Loucy (cell line): Measurements from ENCODE around the gene PARP14.
"Not testable (repeated sequence)": the region's sequence is repeated elsewhere in the genome, so short reads cannot be mapped to it uniquely, and the experiment has no call there.

Experiments
- H2AFZ ChIP-seq: fragments of 200-600 bp; sonication (generic); 2 replicates; pipeline ENCODE4 v1.6.0; 2016; ENCODE audit warnings: antibody characterized with exemption, mild to moderate bottlenecking, low read length, moderate library complexity
- H3F3A ChIP-seq: fragments of 200-600 bp; 2 replicates; pipeline ENCODE4 v1.6.0; 2016; ENCODE audit warnings: antibody characterized with exemption, low read depth, mild to moderate bottlenecking
- H3K27me3 ChIP-seq: fragments of 200-600 bp; sonication (generic); 2 replicates; pipeline ENCODE4 v1.6.1; 2014; ENCODE audit warnings: low read length, mild to moderate bottlenecking; ENCODE audit not compliant: insufficient read depth, poor library complexity, severe bottlenecking
- H3K36me3 ChIP-seq: fragments of 200-600 bp; sonication (generic); 2 replicates; pipeline ENCODE4 v1.6.1; 2016; ENCODE audit warnings: low read length; ENCODE audit not compliant: insufficient read depth
- H3K4me1 ChIP-seq: fragments of 200-600 bp; sonication (generic); 2 replicates; pipeline ENCODE4 v1.5.1; 2014; ENCODE audit warnings: low read length, mild to moderate bottlenecking; ENCODE audit not compliant: insufficient read depth, poor library complexity, severe bottlenecking
- H3K4me2 ChIP-seq: fragments of 200-600 bp; sonication (generic); 2 replicates; pipeline ENCODE4 v1.6.0; 2014; ENCODE audit warnings: antibody characterized with exemption, low read length, low read depth, mild to moderate bottlenecking; ENCODE audit not compliant: poor library complexity, severe bottlenecking
- H3K4me3 ChIP-seq: fragments of 200-600 bp; sonication (generic); 2 replicates; pipeline ENCODE4 v1.5.1; 2014; ENCODE audit warnings: low read length, mild to moderate bottlenecking, mixed read lengths; ENCODE audit not compliant: poor library complexity, severe bottlenecking
- H3K79me2 ChIP-seq: fragments of 200-600 bp; sonication (generic); 2 replicates; pipeline ENCODE4 v1.6.1; 2014; ENCODE audit warnings: low read length; ENCODE audit not compliant: insufficient read depth
- H3K9ac ChIP-seq: fragments of 200-600 bp; sonication (generic); 2 replicates; pipeline ENCODE4 v1.6.0; 2014; ENCODE audit warnings: mild to moderate bottlenecking, low read depth, low read length, moderate library complexity; ENCODE audit not compliant: poor library complexity, severe bottlenecking
- H3K9me2 ChIP-seq: fragments of 200-600 bp; sonication (generic); replicated peaks from 2 replicates; pipeline ENCODE4 v1.6.1; 2016; ENCODE audit warnings: low read depth, low read length, mixed read lengths
- H3K9me3 ChIP-seq: fragments of 200-600 bp; sonication (generic); 2 replicates; pipeline ENCODE4 v1.6.1; 2014; ENCODE audit warnings: mild to moderate bottlenecking, antibody characterized with exemption, low read length, low read depth; ENCODE audit not compliant: insufficient read depth
- H4K20me1 ChIP-seq: fragments of 200-600 bp; sonication (generic); 2 replicates; pipeline ENCODE4 v1.6.0; 2014; ENCODE audit warnings: antibody characterized with exemption, low read length, mild to moderate bottlenecking; ENCODE audit not compliant: insufficient read depth, poor library complexity, severe bottlenecking
- CTCF ChIP-seq: fragments of 200-600 bp; sonication (generic); conservative IDR thresholded peaks from 2 replicates; pipeline ENCODE4 v1.5.1; 2014; ENCODE audit warnings: mild to moderate bottlenecking, antibody characterized with exemption, low read length
- EZH2phosphoT487 ChIP-seq: fragments of 200-600 bp; IDR thresholded peaks from 2 replicates; pipeline ENCODE4 v1.6.1; 2018; ENCODE audit warnings: antibody characterized with exemption, mild to moderate bottlenecking, moderate library complexity, borderline replicate concordance

The PARP14 gene

GRCh38 chr3:122745369-122746021, 64.9 kb downstream of the PARP14 start:
- TF ChIP-seq CTCF = no peak
- TF ChIP-seq EZH2phosphoT487 = no peak
- no peaks in the 10 kb centered on the region for H3K4me1 ChIP-seq
- H3K4me3 ChIP-seq = no peak overlapping the region
- no peaks in the 10 kb centered on the region; the same call in 1 of the 2 replicates for H3K9me3 ChIP-seq
- H3K27me3 ChIP-seq = no peaks in the 10 kb centered on the region
- H4K20me1 ChIP-seq = no peaks in the 10 kb centered on the region
- no peaks in the 10 kb centered on the region for H3F3A ChIP-seq
- no peak overlapping the region for H3K4me2 ChIP-seq
- no peaks in the 10 kb centered on the region for H3K79me2 ChIP-seq
- peaks cover 4% of the 10 kb centered on the region for H3K36me3 ChIP-seq
- H2AFZ ChIP-seq = no peak overlapping the region
- H3K9ac ChIP-seq = no peak overlapping the region
- no peaks in the 10 kb centered on the region for H3K9me2 ChIP-seq

GRCh38 chr3:122747295-122747694, 66.7 kb downstream of the PARP14 start:
- not testable (repeated sequence) for H3K79me2 ChIP-seq

GRCh38 chr3:122748347-122748746, 67.7 kb downstream of the PARP14 start:
- Histone ChIP-seq H2AFZ (no peak overlapping the region), H3K4me3 (no peak overlapping the region), H3K4me1 (no peaks in the 10 kb centered on the region), H3K9me2 (no peaks in the 10 kb centered on the region), H3K36me3 (no peaks in the 10 kb centered on the region; the same call in none of the 2 replicates), H3K27me3 (no peaks in the 10 kb centered on the region), H3K79me2 (no peaks in the 10 kb centered on the region), H3K4me2 (no peak overlapping the region), H3K9me3 (no peaks in the 10 kb centered on the region), H4K20me1 (no peaks in the 10 kb centered on the region), H3K9ac (no peak overlapping the region), H3F3A (no peaks in the 10 kb centered on the region)
- TF ChIP-seq EZH2phosphoT487 (no peak), CTCF (no peak)

More at GRCh38 chr3:122747295-122747694, 66.7 kb downstream of the PARP14 start:
- not testable (repeated sequence) for H3K9me2 ChIP-seq, H3K9ac ChIP-seq, H2AFZ ChIP-seq, H3K27me3 ChIP-seq, H3K9me3 ChIP-seq, H3K36me3 ChIP-seq, H3K4me1 ChIP-seq, H3K4me3 ChIP-seq, H3F3A ChIP-seq, H4K20me1 ChIP-seq, H3K4me2 ChIP-seq

GRCh38 chr3:122754929-122755328, 74.3 kb downstream of the PARP14 start:
- TF ChIP-seq CTCF (peak; percentile 96), EZH2phosphoT487 (no peak)
- Histone ChIP-seq H3K4me3 (no peak overlapping the region), H3K4me2 (no peak overlapping the region), H3K27me3 (no peaks in the 10 kb centered on the region), H3K36me3 (peaks cover 14% of the 10 kb centered on the region; the same call in 1 of the 2 replicates), H3K9me2 (no peaks in the 10 kb centered on the region), H3F3A (no peaks in the 10 kb centered on the region), H3K4me1 (peaks cover 12% of the 10 kb centered on the region), H3K9ac (no peak overlapping the region), H2AFZ (no peak overlapping the region), H3K79me2 (no peaks in the 10 kb centered on the region), H3K9me3 (no peaks in the 10 kb centered on the region), H4K20me1 (no peaks in the 10 kb centered on the region)
